HS-27A (cell line): ENCODE measurements around the gene ASH1L.
"Not testable (repeated sequence)": the region's sequence is repeated elsewhere in the genome, so short reads cannot be mapped to it uniquely, and the experiment has no call there.

ENCODE experiments used
- DNase-seq: peaks from one replicate; pipeline ENCODE4 v3.0.0-alpha.2; 2012; ENCODE audit warnings: low read depth, missing footprints

ASH1L gene

DNA sequence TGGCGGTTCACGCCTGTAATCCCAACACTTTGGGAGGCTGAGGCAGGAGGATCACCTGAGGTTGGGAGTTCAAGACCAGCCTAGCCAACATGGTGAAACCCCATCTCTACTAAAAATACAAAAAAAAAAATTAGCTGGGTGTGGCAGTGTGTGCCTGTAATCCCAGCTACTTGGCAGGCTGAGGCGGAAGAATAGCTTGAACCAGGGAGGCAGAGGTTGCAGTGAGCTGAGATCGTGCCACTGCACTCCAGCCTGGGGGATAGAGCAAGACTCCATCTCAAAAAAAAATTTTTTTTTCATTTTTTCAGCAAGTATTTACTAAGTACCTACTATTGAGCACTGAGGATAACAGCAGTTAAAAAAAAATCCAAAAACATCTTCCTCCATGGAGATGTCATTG lies 69.0 kb downstream of the ASH1L start:
- not testable (repeated sequence) for DNase-seq

DNA sequence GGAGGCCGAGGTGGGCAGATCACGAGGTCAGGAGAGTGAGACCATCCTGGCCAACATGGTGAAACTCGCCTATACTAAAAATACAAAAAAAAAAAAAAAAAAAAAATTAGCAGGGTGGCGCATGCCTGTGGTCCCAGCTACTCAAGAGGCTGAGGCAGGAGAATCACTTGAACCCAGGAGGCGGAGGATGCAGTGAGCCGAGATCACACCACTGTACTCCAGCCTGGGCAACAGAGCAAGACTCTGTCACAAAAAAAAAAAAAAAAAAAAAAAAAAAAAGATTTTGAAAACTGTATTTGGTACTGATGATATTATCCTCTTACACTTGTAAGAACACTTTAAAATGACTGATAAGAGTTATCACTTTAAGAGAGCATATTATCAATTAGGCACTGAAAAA lies 74.2 kb downstream of the ASH1L start:
- not testable (repeated sequence) for DNase-seq

DNA sequence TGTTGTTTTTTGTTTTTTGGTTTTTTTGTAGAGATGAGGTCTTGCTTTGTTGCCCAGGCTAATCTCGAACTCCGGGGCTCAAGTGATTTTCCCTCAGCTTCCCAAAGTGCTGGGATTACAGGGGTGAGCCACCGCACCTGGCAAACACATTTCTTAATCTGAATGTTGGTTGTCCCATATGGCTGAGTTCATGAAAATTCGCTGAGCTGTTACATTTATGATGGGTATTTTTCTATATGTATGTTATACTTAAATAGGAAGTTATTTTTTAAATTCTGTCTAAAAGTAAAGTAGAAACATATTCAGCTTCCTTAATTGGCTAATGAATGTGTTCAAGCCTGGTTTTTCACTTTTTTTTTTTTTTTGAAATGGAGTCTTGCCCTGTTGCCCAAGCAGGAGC lies 75.1 kb downstream of the ASH1L start:
- no peak for DNase-seq

DNA sequence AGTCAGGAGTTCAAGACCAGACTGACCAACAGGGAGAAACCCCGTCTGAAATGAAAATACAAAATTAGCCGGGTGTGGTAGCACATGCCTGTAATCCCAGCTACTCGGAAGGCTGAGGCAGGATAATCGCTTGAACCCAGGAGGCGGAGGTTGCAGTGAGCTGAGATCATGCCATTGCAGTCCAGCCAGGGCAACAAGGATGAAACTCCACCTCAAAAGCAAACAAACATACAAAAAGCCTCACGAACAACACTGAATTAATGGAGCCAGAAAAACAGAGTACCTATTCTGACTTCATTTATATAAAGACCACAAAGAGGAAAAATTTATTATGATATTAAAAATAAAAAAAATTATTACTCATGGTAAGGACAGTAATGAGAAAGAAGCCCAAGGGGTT lies 75.7 kb downstream of the ASH1L start:
- DNase-seq: not testable (repeated sequence)

DNA sequence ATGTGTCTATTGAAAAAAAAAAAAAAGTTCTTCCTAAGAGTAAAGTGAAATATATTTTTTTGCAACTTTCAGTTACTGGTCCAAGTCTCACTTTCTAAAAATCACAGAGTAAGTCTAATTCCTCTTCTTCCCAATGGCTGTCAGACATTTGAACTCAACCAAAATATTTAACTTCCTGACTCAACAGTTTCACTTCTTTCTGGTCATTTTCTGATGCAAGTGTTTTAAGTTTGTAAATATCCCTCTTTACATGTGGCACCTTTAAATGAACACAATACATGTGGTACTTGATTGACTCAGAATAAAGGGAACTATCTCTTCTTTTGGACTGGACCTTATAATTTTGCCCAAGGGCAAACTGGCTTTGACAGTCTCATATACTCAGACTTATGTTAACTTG lies 76.7 kb downstream of the ASH1L start:
- DNase-seq: no peak

DNA sequence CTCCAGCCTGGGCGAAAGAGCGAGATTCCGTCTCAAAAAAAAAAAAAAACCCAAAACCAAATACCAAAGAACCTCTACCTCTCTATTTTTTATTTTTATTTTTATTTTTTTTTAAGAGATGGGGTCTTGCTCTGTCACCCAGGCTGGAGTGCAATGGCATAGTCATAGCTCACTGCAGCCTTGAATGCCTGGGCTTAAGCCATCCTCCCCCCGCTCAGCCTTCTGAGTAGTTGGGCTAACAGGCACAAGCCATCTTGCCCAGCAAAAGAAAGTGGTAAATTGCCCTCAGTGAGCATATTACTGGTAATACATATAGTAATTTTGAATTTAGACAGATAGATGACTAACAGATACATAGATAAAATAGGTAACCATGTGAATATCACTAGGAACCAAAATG lies 77.4 kb downstream of the ASH1L start:
- DNase-seq: no peak

DNA sequence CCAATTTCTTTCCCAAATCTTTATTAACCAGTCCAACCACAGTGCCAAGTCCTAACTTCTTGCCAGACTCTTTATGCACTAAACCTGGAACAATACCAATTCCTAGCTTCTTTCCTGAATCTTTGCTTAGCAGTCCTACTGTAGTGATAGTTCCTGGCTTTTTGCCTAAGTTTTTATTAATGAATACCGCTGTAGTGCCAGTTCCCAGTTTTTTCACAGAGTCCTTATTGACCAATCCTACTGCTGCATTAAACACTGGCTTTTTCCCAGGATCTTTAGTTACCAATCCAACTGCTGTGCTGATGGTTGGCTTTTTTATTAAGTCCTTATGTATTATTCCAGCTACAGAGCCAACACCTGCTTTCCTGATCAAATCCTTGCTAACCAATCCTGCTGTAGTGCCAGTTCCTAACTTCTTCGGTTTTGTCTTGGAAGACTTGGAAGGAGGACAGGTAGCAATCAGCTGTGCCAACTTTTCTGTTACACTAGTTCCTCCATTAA lies 80.8 kb downstream of the ASH1L start:
- DNase-seq: no peak

DNA sequence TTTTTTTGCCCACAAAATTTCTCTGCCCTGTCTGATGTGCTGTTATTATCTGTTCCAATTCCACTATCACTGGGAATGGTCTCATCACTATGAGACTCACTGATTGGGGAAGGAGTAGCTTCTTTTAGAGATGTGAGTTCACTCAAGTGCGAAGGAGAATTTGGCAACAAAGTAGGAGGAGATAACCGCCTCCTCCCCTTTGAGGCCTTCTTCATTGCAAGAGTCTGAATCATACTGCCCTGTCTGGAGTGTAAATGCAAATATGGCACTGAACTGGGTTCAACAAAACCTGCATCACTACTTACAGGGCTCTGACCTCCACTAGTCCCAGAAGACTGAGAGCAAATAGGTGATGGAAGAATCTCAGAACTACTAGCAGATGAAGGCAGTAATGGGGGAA lies 83.4 kb downstream of the ASH1L start:
- DNase-seq: no peak

DNA sequence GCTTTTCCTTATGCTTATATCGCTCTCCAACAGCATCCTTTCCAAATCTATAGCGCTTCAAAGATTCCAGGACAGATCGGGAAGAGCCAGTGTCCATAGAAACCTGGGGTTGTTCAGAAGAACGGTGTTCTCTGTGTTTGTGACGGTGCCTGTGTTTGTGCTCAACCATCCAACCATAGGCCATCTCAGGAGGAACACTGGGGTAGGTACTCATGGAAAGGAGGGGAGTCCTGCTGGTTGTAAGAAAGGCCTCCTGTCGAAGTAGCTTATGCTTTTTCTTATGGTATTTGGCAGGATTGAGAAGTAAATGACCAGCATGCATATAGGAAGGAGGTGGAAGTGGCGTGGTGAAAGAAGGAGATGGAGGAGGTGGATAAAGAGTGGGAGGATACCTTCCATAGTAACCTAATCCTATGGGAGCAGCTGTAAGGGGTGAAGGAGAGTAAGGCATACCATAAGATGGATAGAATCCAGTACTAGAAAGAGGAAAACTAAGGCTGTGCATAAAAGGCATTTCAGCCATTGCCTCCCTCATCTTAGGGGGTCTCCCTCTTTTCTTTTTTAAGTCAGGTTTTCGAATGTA lies 84.2 kb downstream of the ASH1L start:
- DNase-seq: no peak

DNA sequence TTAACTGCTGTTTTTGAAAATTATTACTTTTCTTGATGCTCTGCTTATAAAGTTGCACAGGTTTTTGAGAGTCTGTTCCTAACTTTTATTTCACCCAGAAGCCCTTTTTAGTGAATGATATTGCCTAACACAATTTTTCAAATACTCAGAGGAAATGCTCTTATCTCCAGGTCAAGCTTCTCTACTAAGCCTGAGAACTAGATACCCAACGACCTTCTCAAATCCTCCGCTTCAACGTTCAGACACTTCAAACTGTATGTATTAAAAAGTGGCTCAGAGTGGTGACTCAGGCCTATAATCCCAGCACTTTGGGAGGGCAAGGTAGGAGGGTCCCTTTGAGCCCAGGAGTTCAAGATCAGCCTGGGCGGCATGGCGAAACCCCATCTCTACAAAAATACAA lies 88.5 kb downstream of the ASH1L start:
- DNase-seq: no peak

DNA sequence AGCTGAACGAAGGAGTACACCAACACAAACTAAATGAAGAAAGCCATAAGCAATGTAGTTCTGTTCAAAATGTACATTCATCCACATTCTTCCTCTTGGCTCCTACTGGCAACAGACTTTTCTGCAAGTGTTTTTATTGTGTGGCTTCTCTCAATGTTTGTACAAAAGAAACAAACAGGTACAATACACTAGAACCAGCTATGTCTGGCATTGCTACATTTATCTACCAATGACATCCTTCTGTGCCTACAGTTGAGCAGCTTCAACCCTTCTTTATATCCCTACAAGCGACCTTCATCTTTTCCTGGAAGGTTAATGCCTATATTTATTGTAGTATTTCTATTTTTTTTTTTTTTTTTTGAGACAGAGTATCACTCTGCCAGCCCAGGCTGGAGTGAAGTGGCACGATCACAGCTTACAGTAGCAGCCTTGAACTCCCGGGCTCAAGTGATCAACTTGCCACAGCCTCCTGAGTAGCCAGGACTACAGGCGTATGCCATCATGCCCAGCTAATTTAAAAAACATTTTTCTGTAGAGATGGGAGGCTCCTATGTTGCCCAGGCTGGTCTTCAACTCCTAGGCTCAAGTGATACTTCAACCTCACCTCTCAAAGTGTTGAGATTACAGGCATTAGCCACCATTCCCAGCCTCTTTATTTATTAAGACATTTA lies 89.3 kb downstream of the ASH1L start:
- DNase-seq: no peak

DNA sequence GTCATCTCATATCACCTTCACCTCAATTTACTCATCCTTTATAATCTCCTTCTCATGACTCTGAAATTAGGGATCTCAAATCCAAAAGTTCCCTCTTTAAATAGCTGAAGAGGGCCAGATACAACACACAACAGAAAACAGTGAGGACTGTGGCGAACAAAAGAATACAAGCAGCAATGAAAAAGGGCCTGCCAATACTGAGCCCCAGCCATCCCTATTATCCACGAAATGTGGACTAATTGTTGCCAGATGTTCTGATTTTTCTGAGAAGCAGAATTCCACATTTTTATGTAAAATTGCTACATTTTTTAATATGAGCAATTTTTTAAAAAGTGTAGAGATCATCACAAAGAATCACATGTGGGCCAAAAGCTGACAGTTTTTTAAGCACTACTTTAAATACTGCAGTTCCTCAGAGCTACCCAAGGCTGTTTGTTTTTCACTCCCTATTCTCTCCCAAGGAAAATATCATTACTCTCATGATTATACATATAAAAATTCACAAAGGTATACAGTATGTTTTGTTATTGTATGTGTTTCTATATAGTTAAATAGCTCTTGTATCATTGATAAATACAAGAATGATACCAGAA lies 90.0 kb downstream of the ASH1L start:
- no peak for DNase-seq

DNA sequence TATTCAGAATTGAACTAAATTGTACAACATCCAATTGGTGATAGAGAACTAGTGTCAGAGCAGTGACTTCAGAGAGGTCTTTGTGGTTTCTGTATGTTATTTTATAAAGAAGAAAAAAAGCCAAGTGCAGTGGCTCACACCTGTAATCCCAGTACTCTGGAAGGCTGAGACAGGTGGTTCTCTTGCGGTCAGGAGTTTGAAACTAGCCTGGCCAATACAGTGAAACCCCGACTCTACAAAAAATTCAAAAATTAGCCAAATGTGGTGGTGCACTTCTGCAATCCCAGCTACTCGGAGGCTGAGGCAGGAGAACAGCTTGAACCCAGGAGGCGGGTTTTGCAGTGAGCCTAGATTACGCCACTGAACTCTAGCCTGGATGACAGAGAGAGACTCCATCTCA lies 90.7 kb downstream of the ASH1L start:
- no peak for DNase-seq

DNA sequence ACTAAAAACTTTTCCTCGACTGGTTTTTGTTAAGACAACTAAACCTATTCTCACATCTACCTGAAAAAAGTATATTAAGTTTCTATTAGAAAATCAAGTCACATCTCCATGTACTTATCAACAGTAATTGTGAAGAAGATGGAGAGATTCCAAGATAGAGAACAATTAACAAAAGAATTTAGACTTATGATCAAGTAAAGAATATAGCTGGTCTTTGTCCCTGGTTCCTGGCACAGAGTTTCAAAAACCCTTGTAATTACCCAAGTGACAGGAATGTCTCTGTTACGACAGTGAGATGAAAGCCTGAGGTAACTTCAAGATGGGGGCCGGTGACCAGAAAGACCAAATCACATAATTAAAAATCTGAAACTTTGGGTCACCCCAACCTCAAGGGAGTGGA lies 91.6 kb downstream of the ASH1L start:
- no peak for DNase-seq

DNA sequence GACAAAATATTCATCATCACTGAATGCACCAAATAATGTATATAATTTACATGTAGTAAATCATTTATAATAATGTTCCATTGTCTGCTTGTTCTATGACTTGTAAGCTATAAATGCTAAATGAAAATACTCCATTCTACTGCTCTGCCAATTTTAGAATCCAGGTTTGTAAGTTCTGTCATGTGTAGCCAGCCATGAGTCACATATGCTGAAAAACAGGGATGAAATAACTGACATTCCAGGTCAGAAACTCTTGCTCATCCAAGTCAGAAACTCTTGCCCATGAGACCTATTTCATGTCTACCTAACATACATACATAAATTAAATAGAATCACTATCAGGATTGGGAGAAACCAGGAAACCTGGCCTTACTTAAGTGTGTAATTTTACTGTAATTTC lies 95.6 kb downstream of the ASH1L start:
- peak; percentile 48 for DNase-seq

DNA sequence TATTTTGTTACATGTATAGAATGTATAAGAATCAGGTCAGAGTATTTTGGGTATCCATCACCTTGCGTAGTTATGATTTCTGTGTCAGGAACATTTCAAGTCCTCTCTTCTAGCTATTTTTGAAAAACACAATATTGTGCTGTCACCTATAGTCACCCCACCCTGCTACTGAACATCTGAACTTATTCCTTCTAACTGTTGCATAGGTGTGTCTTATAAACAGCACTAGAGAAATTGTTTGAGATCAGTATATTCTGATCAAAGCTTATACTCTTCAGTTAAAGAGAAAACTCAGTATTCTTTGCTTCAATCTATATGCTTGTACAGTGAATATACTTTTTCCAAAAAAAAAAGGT lies 96.0 kb downstream of the ASH1L start:
- no peak for DNase-seq

DNA sequence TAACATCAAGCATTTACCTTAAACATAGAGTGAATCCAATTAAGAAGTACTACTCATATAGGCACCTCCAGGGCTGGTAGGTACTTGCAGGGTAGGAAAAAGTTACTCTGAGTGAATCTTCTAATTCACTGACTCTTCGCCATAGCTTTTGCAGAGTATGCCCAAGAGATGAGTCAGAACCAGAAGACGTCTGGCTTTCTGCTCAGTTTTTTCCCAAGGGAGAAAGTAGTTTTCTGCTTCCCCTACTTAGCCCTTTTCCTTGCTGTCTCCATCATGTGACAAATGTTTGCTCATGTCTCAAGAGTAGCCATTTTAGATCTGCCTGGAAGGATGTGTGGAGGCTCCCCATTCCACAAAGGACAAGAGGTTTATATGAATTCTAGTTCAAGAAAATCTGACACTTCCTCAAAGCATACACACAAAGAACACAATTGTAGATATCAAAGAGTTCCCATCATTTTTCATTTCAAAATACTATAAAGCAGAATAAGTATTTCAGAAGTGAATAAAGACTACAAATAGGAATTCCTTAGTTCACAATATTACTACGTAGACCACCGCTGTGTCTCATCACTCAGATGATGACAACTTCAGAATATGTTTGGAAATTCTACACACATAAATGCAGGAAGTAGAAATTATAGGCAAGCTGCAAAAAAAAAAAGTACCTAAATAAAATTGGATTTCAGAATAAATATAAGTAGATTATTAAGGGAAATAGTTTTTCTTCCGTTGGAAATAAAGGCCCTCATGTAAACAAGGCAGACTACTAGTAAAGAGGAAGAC lies 98.5 kb downstream of the ASH1L start:
- DNase-seq: no peak

DNA sequence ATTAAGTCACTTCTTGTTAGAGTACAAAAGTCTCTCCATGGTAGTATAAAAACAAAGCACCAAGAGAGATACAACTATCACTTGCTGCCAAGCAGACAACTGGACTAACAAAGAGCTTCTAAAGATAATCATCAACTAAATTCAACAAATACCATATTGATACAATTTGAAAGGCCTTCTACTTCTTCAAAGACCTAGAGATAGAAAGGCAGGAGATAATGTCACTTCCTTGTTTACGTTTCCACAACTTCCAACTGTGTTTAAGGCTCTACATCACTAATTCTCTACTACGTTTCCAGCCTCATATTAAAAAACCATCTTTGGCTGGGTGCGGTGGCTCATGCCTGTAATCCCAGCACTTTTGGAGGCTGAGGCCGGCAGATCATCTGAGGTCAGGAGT lies 104.5 kb downstream of the ASH1L start:
- DNase-seq: no peak

DNA sequence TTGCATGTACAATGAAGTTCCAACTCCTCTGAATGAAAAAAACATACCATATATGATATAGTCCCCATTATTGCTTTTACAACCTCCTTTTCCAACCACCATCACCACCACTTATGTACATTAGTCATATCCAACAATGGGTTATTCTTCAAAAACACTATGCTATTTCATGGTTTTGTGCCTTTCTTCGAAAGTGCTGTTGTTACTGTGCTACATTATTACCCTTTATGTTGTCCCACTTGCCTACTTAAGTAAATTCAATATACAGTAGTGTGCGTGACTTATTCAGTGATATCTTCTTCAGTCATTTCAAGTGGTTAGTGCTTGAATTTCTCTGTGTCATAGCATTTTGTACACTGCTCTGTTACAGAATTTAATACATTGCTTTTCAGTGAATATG lies 105.3 kb downstream of the ASH1L start:
- DNase-seq: no peak

DNA sequence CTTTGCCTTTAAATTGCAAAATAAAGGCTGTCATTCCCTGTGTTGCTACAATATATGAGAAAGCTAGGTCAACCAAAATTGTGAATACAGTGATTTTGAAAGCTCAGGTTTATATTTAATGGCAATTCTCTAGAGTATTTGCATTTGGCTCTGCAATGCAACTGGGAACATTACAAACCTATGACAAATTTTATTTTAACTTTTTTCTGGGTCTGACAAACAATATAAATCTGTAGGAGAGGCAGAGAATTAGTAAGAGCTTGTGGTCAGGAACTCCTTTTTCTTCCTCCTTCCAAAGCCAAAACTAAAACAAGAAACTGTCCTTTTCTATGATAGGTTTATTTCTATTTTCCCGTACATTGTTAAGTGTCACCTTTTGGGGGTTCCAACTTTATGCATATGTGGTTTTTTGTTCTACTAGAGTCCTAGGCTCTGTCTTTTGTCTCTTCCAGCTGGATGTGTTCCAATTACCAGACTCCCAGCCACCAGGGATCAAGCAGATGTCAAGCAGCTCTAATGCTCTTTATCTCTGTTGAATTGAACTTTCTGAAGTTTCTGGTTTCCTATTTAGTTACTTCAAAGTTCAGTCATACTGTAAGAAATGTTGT lies 106.9 kb downstream of the ASH1L start:
- no peak for DNase-seq

DNA sequence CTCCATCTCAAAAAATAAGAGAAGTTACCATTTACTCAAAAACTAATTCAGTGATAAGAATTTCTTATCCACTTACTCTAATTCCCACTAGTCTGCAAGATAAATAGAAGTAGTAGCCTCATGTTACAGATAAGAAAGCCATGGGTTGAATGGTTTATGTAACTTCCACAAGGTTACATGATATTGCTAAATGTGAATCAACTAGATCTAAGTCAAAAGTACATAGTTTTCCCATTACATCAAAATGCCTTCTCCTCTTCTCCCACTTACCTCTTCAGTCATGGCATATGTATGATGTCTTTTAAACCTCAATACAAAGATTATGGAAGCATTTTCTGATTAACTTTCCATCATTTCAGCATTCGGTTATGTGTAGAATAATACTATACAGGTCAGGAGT lies 108.5 kb downstream of the ASH1L start:
- no peak for DNase-seq

DNA sequence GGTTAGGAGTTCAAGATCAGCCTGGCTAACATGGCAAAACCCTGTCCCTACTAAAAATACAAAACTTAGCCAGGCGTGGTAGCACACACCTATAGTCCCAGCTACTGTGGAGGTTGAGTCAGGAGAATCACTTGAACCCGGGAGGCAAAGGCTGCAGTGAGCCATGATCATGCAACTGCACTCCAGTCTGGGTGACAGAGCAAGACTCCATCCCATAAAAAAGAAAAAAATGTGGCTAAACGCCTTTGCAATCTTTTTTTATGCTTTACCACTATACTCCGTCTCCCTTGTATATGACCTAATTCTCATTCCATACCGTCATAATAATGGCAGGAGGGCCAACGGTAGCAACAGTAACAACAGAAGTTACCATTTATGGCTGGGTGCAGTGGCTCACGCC lies 109.5 kb downstream of the ASH1L start:
- no peak for DNase-seq

DNA sequence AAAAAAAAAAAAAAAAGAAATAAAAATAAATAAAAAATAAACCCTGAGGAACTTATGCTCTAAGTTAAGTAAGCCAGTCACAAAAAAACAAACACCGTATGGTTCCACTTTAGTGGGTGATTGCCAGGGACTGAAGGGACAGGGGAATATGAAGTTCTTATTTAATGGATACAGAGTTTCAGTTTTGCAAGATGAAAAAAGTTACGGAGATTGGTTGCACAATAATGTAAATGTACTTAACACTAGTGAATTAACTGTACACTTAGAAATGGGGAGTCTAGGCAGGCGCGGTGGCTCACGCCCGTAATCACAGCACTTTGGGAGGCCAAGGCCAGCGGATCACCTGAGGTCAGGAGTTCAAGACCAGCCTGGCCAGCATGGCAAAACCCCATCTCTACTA lies 111.4 kb downstream of the ASH1L start:
- DNase-seq: no peak
